Stimulated activated naive CD8-positive, alpha-beta T cell treated with anti-CD3 and anti-CD28 coated beads, Interleukin-15, Interleukin-2, amounts not matched to agents 100 U/mL and 50 U/mL, for 24 hours (primary cell): ENCODE data around the gene PTPRG.
A peak's percentile ranks its signal among the peaks of the same experiment; 100 is the strongest.

Source experiments
- ATAC-seq: fragments of 150-1000 bp; cut with Tn5 transposase; one replicate; pipeline ENCODE4 v1.10.0; 2021
- DNase-seq: peaks from one replicate; pipeline ENCODE4 v3.0.0; 2021

Gene PTPRG

GRCh38 chr3:61562721-61563312 is 1.4 kb downstream of the PTPRG start:
- DNase-seq, result no peak
- no peak for ATAC-seq

DNA sequence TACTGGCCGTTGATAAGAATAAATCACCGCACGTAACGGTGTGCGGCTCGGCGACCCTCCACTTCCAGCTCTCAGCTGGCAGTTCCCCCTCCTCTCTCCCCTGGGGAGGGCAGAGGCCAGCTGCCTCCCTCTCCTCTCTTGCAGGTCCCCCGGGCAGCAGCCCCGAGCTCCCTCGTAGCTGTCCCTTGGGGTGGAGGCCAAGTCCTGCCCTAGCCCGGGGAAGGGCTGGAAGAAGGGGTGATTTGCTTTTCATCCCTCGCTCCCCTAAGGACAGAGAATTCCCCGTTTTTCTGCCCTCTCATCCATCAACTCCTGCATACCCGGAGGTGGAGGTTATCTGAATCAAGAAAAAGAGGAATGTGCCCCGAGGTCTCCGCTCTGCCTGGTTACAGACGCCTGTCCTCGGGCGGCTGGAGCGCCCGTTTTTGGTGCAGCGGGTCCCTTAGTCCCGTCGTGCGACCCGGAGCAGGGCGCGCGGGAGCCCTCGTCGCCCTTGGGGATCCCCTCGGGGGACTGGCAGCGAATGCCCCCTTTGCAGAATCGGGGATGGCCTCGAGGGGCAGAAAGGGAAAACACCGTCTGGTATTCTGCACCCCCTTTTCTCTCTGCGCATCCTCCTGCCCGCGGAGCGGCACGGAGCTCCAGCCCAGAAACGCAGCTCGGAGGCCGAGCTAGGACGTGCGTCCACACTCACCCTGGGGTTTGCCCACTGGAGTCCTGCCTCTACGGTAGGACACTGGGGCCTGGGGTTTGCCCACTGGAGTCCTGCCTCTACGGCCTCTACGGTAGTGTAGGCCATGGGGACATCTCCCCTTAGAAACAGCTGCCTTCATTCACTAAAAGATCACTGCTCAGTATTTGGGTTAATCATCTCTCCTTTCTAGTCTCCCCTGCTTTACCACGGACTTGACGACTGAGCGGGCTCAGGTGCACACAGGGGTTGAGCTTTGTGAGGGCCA is 2.2 kb downstream of the PTPRG start:
- no peak for DNase-seq
- no peak for ATAC-seq

- DNase-seq (peak; percentile 14), ATAC-seq (no peak)
These were observed 3.2 kb downstream of the PTPRG start for GRCh38 chr3:61564395-61565059.

DNA sequence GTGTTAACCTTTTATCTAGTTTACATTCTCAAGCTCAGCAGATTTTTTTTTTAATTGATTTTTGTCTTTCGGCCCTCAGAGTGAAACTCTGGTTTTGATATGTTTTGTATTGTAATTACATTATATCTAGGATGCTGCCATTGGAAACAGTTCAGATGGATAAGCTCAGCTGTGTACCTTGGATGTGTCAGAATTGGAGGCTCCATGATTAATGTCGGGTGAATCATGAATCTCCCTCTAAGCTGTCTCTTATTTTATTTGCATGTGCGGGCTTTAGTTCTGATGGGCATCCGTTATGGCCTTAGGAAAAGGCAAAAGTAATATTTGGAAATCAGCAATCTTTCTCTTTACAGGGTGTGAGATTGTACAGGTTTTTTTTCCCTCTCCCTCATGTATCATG is 4.2 kb downstream of the PTPRG start:
- ATAC-seq, result no peak

GRCh38 chr3:61568127-61568526 is 6.8 kb downstream of the PTPRG start:
- ATAC-seq (no peak), DNase-seq (no peak)

More for the DNA sequence above, 4.2 kb downstream of the PTPRG start:
- no peak for DNase-seq

GRCh38 chr3:61569856-61570580 is 8.6 kb downstream of the PTPRG start:
- ATAC-seq (no peak), DNase-seq (no peak)

DNA sequence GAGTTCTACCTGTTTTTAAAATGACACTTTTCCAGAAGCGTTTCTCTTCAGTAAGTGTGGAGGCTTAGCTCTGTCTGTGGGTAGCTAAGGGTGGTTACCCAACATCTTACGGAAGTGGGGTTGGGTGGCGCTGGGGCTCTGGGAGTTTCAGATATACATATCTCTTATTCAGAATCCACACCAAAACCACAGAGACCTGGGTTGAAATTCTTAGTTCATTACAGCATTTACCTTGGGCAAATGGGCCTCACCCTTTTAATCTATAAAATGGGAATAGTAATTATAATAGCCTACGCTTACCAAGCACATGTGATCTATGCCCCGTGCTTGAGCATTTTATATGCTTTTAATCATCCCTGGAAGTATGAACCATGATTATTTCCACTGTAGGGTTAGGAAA is 9.4 kb downstream of the PTPRG start:
- ATAC-seq, result no peak
- DNase-seq, result no peak

GRCh38 chr3:61571516-61572336 is 10.4 kb downstream of the PTPRG start:
- ATAC-seq (no peak), DNase-seq (no peak)

- ATAC-seq, result no peak
- no peak for DNase-seq
These were observed 11.5 kb downstream of the PTPRG start for GRCh38 chr3:61572879-61573278.

DNA sequence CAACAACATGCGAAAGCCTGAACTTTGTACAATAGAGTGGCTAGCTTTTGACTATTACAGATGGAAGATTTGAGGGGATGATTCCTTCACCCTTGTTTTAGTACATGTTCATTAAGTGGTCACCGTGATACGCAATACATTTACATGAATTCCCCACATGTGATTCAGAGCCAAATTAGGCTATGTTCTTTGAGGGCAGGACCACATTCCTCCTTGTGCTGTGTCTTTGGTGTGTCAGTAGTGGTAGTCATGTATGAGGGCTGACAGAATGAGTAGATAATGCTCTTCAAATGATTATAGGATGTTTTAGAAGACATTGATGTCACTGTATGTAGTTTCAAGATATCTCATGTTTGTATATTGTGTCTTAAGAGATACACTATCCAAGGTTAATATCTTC is 12.1 kb downstream of the PTPRG start:
- ATAC-seq (no peak), DNase-seq (no peak)

DNA sequence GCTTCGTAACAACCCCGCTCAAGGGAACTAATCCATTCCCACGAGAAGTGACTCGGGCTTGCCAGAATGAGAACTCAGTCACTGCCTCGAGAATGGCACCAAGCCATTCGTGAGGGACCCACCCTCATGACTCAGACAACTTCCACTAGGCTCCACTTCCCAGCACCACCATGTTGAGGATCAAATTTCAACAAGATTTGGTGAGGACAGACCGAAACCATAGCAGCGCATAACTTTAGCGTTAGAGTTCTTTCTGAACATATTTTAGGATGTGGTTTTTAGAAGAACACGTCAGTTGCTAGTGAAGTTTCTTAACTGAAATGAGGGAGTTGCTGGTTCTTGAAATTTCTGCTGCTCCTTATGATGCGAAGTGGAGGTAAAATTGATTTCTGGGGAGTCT is 13.5 kb downstream of the PTPRG start:
- ATAC-seq (no peak), DNase-seq (no peak)

DNA sequence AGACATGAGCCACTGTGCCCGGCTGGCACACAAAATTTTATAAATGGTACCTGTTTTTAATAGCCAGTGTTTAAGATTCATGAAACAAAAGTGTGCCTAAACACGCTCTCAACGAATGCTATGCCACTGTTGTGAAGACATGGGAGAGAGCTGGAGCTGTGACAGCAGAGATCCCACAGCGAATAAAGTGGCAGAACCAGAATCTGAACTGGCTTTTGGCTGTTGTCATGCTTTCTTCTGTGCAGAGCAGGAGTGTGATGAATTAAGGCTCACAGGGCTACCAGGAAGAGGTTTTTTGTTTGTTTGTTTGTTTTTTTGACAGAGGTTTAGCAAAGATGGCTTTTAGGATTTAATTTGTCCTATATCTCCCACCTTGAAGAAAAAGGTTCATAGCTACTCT is 14.5 kb downstream of the PTPRG start:
- ATAC-seq, result no peak
- DNase-seq, result no peak

DNA sequence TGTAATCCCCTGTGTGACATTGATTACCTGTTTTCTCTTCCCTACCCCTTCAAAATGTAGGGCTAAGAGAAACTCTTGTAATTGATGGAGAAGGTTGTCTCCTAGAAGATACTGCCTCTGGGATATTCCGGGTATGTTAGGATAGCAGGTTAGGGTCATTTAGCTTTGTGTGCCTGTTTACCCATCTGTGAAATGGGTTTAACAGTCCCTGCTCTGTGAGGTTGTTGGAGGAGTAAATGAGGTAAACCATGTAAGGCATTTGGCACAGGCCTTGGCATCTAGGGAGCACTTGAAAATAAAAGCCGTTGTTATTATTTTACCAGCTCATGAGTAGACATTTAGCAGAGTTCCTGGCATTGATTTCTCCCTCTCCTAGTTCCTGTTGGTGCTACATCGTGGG is 16.4 kb downstream of the PTPRG start:
- ATAC-seq (no peak), DNase-seq (no peak)

GRCh38 chr3:61578667-61579367 is 17.4 kb downstream of the PTPRG start:
- ATAC-seq (no peak), DNase-seq (no peak)

GRCh38 chr3:61579685-61580084 is 18.3 kb downstream of the PTPRG start:
- ATAC-seq, result no peak
- no peak for DNase-seq

- DNase-seq, result no peak
- no peak for ATAC-seq
These were observed 19.7 kb downstream of the PTPRG start for GRCh38 chr3:61580982-61581643.

DNA sequence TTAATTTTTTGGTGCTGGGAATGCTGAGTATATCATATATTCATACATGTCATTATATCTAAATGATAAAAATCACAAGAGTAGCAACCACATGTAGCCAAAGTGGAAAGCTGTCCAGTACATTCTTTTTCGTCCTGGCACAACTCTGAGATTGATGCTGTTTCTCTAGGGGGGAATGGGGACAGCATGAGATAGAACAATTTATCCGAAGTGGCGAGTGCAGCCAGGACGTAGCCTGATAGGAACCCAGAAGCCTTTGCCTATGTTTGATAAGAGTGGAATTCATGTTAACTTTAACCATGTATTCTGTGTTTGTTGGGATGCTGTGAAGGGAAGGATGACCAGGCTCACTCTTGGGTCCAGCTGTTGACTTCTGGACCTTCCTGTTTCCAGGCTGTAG is 20.9 kb downstream of the PTPRG start:
- no peak for ATAC-seq
- DNase-seq, result no peak

DNA sequence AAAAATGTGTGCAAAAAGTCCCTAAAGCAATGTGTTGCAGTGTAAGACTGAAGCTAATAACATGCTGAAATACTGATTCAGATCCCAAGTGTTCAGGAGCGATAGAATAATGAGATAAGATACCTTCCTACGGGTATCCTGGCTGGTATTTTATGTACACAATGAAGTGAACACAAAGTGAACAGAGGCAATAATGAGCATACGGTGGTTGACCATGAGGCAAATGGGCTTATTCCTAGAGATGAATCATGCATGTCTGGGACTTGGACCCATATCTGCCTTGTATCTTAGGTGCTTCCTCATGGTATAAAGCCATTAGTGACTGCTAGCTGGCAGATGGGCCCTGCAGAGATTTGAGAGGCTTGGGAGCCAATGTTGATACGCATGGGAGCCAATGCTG is 21.5 kb downstream of the PTPRG start:
- DNase-seq, result no peak
- ATAC-seq, result no peak

DNA sequence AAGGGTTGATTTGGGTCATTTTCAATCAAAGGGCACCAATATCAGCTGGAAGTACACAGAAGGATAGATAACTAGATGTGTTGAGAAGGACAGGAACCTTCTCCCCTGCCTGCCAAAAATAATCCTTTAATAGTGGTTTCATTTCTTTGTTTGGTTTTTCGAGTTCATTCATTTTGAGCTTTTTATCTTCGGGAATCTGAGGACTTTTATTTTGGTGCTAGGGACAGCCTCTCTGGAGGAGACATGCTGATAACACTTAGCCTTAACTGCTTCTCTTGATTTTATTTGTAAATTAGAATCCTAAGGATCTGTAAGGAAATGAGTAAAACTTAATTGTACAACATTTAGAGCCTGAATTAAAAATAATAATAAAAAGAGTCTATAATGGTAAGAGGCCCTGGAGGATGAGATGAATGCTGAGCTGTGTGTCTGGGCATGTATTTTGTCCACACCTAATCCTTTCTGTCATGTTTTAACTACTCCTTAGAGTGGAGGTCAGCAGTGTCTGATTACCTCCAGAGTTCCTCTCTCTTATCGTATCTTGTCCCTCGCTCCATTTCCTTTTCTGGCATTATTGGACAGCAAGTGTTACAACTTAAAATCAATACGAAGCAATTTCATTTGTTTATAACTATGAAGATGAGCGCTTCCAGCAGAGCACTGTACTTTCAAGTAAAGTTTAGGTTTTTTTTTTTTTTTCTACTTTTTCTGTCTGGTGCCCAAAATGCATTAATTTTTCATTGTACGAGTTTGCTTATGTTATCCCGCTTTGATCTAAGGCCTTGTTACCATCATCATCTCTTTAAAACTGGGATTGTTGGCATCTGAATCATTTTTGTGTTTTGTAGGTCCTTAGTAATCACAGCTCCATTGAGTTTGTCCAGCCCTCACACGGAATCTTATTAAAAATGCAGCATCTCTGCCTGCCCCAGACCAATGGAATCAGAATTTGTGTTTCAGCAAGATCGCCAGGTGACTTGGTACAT is 22.8 kb downstream of the PTPRG start:
- ATAC-seq, result no peak
- no peak for DNase-seq
